GM19438 (cell line): ENCODE results near the gene BEX5.
A peak's percentile ranks its signal among the peaks of the same experiment; 100 is the strongest.
"Not testable (repeated sequence)": the region's sequence is repeated elsewhere in the genome, so short reads cannot be mapped to it uniquely, and the experiment has no call there.

ENCODE experiments used
- ATAC-seq: cut with Tn5 transposase; IDR thresholded peaks from one replicate; pipeline ENCODE4 v1.9.1; 2021; ENCODE audit warnings: low read depth; ENCODE audit not compliant: unreplicated experiment

The BEX5 gene

GRCh38 chrX:102155806-102156179, at the start of gene BEX5:
BEX5 (minus strand) TSS chrX:102155977; CDS start chrX:102154265, 1,712 bp downstream.
- peak; percentile 94 for ATAC-seq

- ATAC-seq: no peak
Measured at GRCh38 chrX:102185967-102186720, 30.4 kb upstream of the BEX5 start.

GRCh38 chrX:102154900-102155805, 624 bp downstream of the BEX5 start:
- peak; percentile 49 for ATAC-seq

GRCh38 chrX:102154218-102154860, 1.4 kb downstream of the BEX5 start:
- ATAC-seq: no peak

GRCh38 chrX:102142274-102142673, 13.5 kb downstream of the BEX5 start, which contains the start of gene TCEAL6:
TCEAL6 (minus strand) TSS chrX:102142481.
- not testable (repeated sequence) for ATAC-seq

- not testable (repeated sequence) for ATAC-seq
Measured at GRCh38 chrX:102141631-102142030, 14.1 kb downstream of the BEX5 start.

GRCh38 chrX:102140876-102141275, 14.9 kb downstream of the BEX5 start:
- not testable (repeated sequence) for ATAC-seq

- ATAC-seq: no peak
Measured at GRCh38 chrX:102138064-102138463, 17.7 kb downstream of the BEX5 start.

GRCh38 chrX:102129473-102129872, 26.3 kb downstream of the BEX5 start:
- no peak for ATAC-seq

- ATAC-seq: no peak
Measured at GRCh38 chrX:102126863-102127262, 28.9 kb downstream of the BEX5 start.

GRCh38 chrX:102126080-102126818, 29.5 kb downstream of the BEX5 start:
- not testable (repeated sequence) for ATAC-seq

- not testable (repeated sequence) for ATAC-seq
Measured at GRCh38 chrX:102125436-102125835, 30.3 kb downstream of the BEX5 start, which contains the start of gene TCEAL2. TCEAL2 (plus strand) TSS chrX:102125679; CDS start chrX:102126831, 1,152 bp downstream.

- not testable (repeated sequence) for ATAC-seq
Measured at GRCh38 chrX:102125014-102125413, 30.8 kb downstream of the BEX5 start.

- ATAC-seq: no peak
Measured at GRCh38 chrX:102115748-102116147, 40.0 kb downstream of the BEX5 start.

GRCh38 chrX:102113367-102113766, 42.4 kb downstream of the BEX5 start:
- ATAC-seq: no peak
